GM19372 (cell line): Measurements from ENCODE around the gene DIP2C.
"Not testable (repeated sequence)": the region's sequence is repeated elsewhere in the genome, so short reads cannot be mapped to it uniquely, and the experiment has no call there.

ENCODE experiments used
- ATAC-seq: cut with Tn5 transposase; IDR thresholded peaks from one replicate; pipeline ENCODE4 v1.9.1; 2021; ENCODE audit warnings: mild to moderate bottlenecking, low read depth, moderate library complexity; ENCODE audit not compliant: unreplicated experiment

DIP2C gene

GRCh38 chr10:584497-585290 lies 104.8 kb downstream of the DIP2C start:
- ATAC-seq: not testable (repeated sequence)

- ATAC-seq: no peak
These were observed 106.0 kb downstream of the DIP2C start for GRCh38 chr10:583433-583832.

- ATAC-seq: no peak
These were observed 107.6 kb downstream of the DIP2C start for GRCh38 chr10:581776-582330.

GRCh38 chr10:580778-581177 lies 108.7 kb downstream of the DIP2C start:
- no peak for ATAC-seq

GRCh38 chr10:576130-576465 lies 113.4 kb downstream of the DIP2C start:
- ATAC-seq: no peak

- ATAC-seq: no peak
These were observed 113.9 kb downstream of the DIP2C start for GRCh38 chr10:575402-576129.

- no peak for ATAC-seq
These were observed 116.8 kb downstream of the DIP2C start for GRCh38 chr10:572696-573095.

GRCh38 chr10:571688-572451 lies 117.6 kb downstream of the DIP2C start:
- ATAC-seq: no peak

GRCh38 chr10:571166-571565 lies 118.3 kb downstream of the DIP2C start:
- no peak for ATAC-seq

- no peak for ATAC-seq
These were observed 118.8 kb downstream of the DIP2C start for GRCh38 chr10:570628-571163.

GRCh38 chr10:569961-570627 lies 119.4 kb downstream of the DIP2C start:
- ATAC-seq: no peak

GRCh38 chr10:568848-569247 lies 120.6 kb downstream of the DIP2C start:
- ATAC-seq: no peak

- no peak for ATAC-seq
These were observed 121.6 kb downstream of the DIP2C start for GRCh38 chr10:567869-568268.

- no peak for ATAC-seq
These were observed 123.1 kb downstream of the DIP2C start for GRCh38 chr10:566241-566885.

- ATAC-seq: no peak
These were observed 123.8 kb downstream of the DIP2C start for GRCh38 chr10:565676-566075.

- ATAC-seq: no peak
These were observed 124.3 kb downstream of the DIP2C start for GRCh38 chr10:565146-565545.

- ATAC-seq: no peak
These were observed 125.6 kb downstream of the DIP2C start for GRCh38 chr10:563827-564226.

GRCh38 chr10:562142-562541 lies 127.3 kb downstream of the DIP2C start:
- ATAC-seq: no peak

GRCh38 chr10:561721-562120 lies 127.7 kb downstream of the DIP2C start:
- ATAC-seq: no peak
